H1 (cell line): ENCODE data around the gene STRN. TPM values are rescaled to one million over a fixed set of nuclear protein-coding genes. Genes with fewer than 3 reads are reported as not detected.

Source experiments
- CTCF ChIA-PET: fragments of 300-600 bp; sonication (Branson Sonifier 250); formaldehyde crosslinking; loops from one replicate; lab custom pipeline; 2021; ENCODE audit not compliant: partially characterized antibody; lab: Charles Lee
- POLR2A ChIA-PET: fragments of 300-600 bp; sonication (Branson Sonifier 250); formaldehyde crosslinking; loops from one replicate; lab custom pipeline; 2021; ENCODE audit warnings: inconsistent platforms; ENCODE audit not compliant: partially characterized antibody; lab: Charles Lee
- DNase-seq, 2 experiments: peaks; one replicate each; pipeline versions ENCODE4 v3.0.0 to v3.0.0-alpha.2; 2010 to 2022; ENCODE audit warnings: low spot score in 2 of 2, low read depth in 1 of 2, mixed read lengths in 1 of 2
- FAIRE-seq: peaks from 2 replicates; lab custom pipeline; 2011; peaks lifted over from hg19 to GRCh38; lab: Jason Lieb, UNC
- H2AFZ ChIP-seq: 2 replicates; pipeline ENCODE4 v1.8.1; 2012; ENCODE audit warnings: low read length, inconsistent platforms
- H2AK5ac ChIP-seq: 2 replicates; pipeline ENCODE4 v1.6.1; 2013; ENCODE audit warnings: low read depth, low read length
- H2BK120ac ChIP-seq: replicated peaks from 2 replicates; pipeline ENCODE3; 2013; ENCODE audit warnings: low read depth, low read length, inconsistent platforms
- H2BK12ac ChIP-seq: 2 replicates; pipeline ENCODE4 v1.6.1; 2013; ENCODE audit warnings: low read depth, low read length
- H2BK15ac ChIP-seq: 2 replicates; pipeline ENCODE4 v1.6.1; 2013; ENCODE audit warnings: low read length
- H2BK20ac ChIP-seq: 2 replicates; pipeline ENCODE4 v1.6.1; 2013; ENCODE audit warnings: low read length
- H2BK5ac ChIP-seq: 2 replicates; pipeline ENCODE4 v1.6.1; 2013; ENCODE audit warnings: low read depth, low read length
- H3K14ac ChIP-seq: 2 replicates; pipeline ENCODE4 v1.6.1; 2013; ENCODE audit warnings: inconsistent platforms; ENCODE audit not compliant: insufficient read length
- H3K18ac ChIP-seq: 2 replicates; pipeline ENCODE4 v1.6.1; 2013; ENCODE audit warnings: low read length; ENCODE audit errors: extremely low read depth
- H3K23ac ChIP-seq: 2 replicates; pipeline ENCODE4 v1.6.1; 2013; ENCODE audit warnings: inconsistent platforms; ENCODE audit not compliant: insufficient read length
- H3K23me2 ChIP-seq: 2 replicates; pipeline ENCODE4 v1.6.1; 2013; ENCODE audit warnings: low read depth, low read length
- H3K27ac ChIP-seq: 2 replicates; pipeline ENCODE4 v1.6.1; 2011; ENCODE audit warnings: low read depth, low read length, inconsistent platforms
- H3K27me3 ChIP-seq, 4 experiments: replicated peaks in 1 of 4; 1 replicate in 1 of 4; 2 replicates in 3 of 4; pipeline versions ENCODE4 v1.6.1 to v1.8.1; 2011 to 2013; ENCODE audit warnings: low read length in 3 of 4, mild to moderate bottlenecking in 3 of 4, inconsistent platforms in 2 of 4, mixed read lengths in 2 of 4, moderate library complexity in 1 of 4; ENCODE audit not compliant: control insufficient read depth in 3 of 4, insufficient read depth in 3 of 4; ENCODE audit errors: extremely low read depth in 1 of 4
- H3K36me3 ChIP-seq, 4 experiments: 2 replicates each; pipeline versions ENCODE4 v1.6.1 to v1.8.1; 2011 to 2013; ENCODE audit warnings: mild to moderate bottlenecking in 4 of 4, low read length in 3 of 4, moderate library complexity in 2 of 4, control low read depth in 1 of 4, inconsistent platforms in 1 of 4; ENCODE audit not compliant: insufficient read depth in 4 of 4, control insufficient read depth in 2 of 4
- H3K4ac ChIP-seq: replicated peaks from 2 replicates; pipeline ENCODE3; 2013; ENCODE audit warnings: low read length, low read depth, mixed read lengths, inconsistent platforms; ENCODE audit not compliant: insufficient read length
- H3K4me1 ChIP-seq, 4 experiments: replicated peaks in 1 of 4; 1 replicate in 1 of 4; 2 replicates in 3 of 4; pipeline versions ENCODE4 v1.6.1 to v1.8.1; 2011 to 2013; ENCODE audit warnings: low read length in 3 of 4, inconsistent platforms in 2 of 4, mixed read lengths in 1 of 4; ENCODE audit not compliant: insufficient read depth in 4 of 4, control insufficient read depth in 3 of 4
- H3K4me2 ChIP-seq, 2 experiments: 2 replicates each; pipeline versions ENCODE4 v1.6.1 to v1.8.1; 2011 to 2013; ENCODE audit warnings: low read depth in 2 of 2, low read length in 2 of 2, control low read depth in 1 of 2, inconsistent platforms in 1 of 2, mild to moderate bottlenecking in 1 of 2; ENCODE audit not compliant: insufficient read depth in 1 of 2
- H3K4me3 ChIP-seq, 4 experiments: fragments of 200-600, 300-600 bp in 1 of 4; sonication (generic), shearing (Covaris generic), sonication (Bioruptor Twin) in 1 of 4; 2 replicates each; pipeline versions ENCODE4 v1.5.1 to v1.8.1; 2011 to 2016; ENCODE audit warnings: low read length in 4 of 4, low read depth in 3 of 4, control low read depth in 2 of 4, inconsistent platforms in 2 of 4, mild to moderate bottlenecking in 2 of 4, mixed read lengths in 1 of 4, moderate library complexity in 1 of 4; ENCODE audit not compliant: insufficient read depth in 2 of 4; ENCODE audit errors: extremely low read depth in 1 of 4
- H3K56ac ChIP-seq: replicated peaks from 2 replicates; pipeline ENCODE3; 2013; ENCODE audit warnings: low read depth, mild to moderate bottlenecking, mixed read lengths, low read length, inconsistent platforms; ENCODE audit not compliant: insufficient read length
- H3K79me1 ChIP-seq: 2 replicates; pipeline ENCODE4 v1.6.1; 2013; ENCODE audit warnings: low read depth, low read length, control low read depth
- H3K79me2 ChIP-seq, 2 experiments: 2 replicates each; pipeline versions ENCODE4 v1.6.1 to v1.8.1; 2012 to 2013; ENCODE audit warnings: low read length in 2 of 2, mild to moderate bottlenecking in 2 of 2, inconsistent platforms in 1 of 2; ENCODE audit not compliant: insufficient read depth in 2 of 2, control insufficient read depth in 1 of 2
- H3K9ac ChIP-seq, 4 experiments: replicated peaks in 1 of 4; 1 replicate in 1 of 4; 2 replicates in 3 of 4; pipeline versions ENCODE4 v1.6.1 to v1.8.1; 2011 to 2013; ENCODE audit warnings: low read depth in 3 of 4, low read length in 3 of 4, control low read depth in 2 of 4, mild to moderate bottlenecking in 2 of 4, moderate library complexity in 2 of 4, inconsistent platforms in 1 of 4; ENCODE audit errors: extremely low read depth in 1 of 4
- H3K9me3 ChIP-seq, 2 experiments: 2 replicates each; pipeline versions ENCODE4 v1.6.1 to v1.8.1; 2012 to 2013; ENCODE audit warnings: mild to moderate bottlenecking in 2 of 2, moderate library complexity in 2 of 2, control low read depth in 1 of 2, inconsistent platforms in 1 of 2, low read depth in 1 of 2, low read length in 1 of 2, mixed read lengths in 1 of 2; ENCODE audit not compliant: insufficient read depth in 2 of 2
- H4K20me1 ChIP-seq, 2 experiments: replicated peaks in 1 of 2; 2 replicates each; pipeline versions ENCODE3 to v1.8.1; 2011 to 2013; ENCODE audit warnings: inconsistent platforms in 2 of 2, low read length in 2 of 2, mild to moderate bottlenecking in 1 of 2; ENCODE audit not compliant: insufficient read depth in 2 of 2, control insufficient read depth in 1 of 2
- H4K5ac ChIP-seq: 2 replicates; pipeline ENCODE4 v1.6.1; 2013; ENCODE audit warnings: low read length, low read depth, mixed read lengths, inconsistent platforms; ENCODE audit not compliant: insufficient read length
- H4K8ac ChIP-seq: 2 replicates; pipeline ENCODE4 v1.8.0; 2013; ENCODE audit warnings: mild to moderate bottlenecking, moderate library complexity, low read length, inconsistent platforms; ENCODE audit not compliant: insufficient read depth; ENCODE audit errors: extremely low read depth
- H4K91ac ChIP-seq: replicated peaks from 2 replicates; pipeline ENCODE3; 2013; ENCODE audit warnings: low read length, mixed read lengths, inconsistent platforms; ENCODE audit not compliant: insufficient read length
- CTCF ChIP-seq, 3 experiments: IDR thresholded peaks; 1 replicate in 2 of 3; 2 replicates in 1 of 3; pipeline versions ENCODE4 v1.5.1 to v1.6.1; 2011; ENCODE audit warnings: low read length in 3 of 3, mild to moderate bottlenecking in 3 of 3, inconsistent platforms in 2 of 3, low read depth in 1 of 3, moderate library complexity in 1 of 3; ENCODE audit not compliant: insufficient read depth in 1 of 3; ENCODE audit errors: control extremely low read depth in 1 of 3
- PHF8 ChIP-seq: fragments of 200-600 bp; sonication (generic); conservative IDR thresholded peaks from 2 replicates; pipeline ENCODE4 v1.7.1; 2012; ENCODE audit warnings: low read depth, mild to moderate bottlenecking, inconsistent platforms, low read length, moderate library complexity
- RBBP5 ChIP-seq: IDR thresholded peaks from 2 replicates; pipeline ENCODE4 v1.7.1; 2012; ENCODE audit warnings: low read depth, mild to moderate bottlenecking, inconsistent platforms, low read length, moderate library complexity, borderline replicate concordance
- SIN3A ChIP-seq, 2 experiments: IDR thresholded peaks in 1 of 2; conservative IDR thresholded peaks in 1 of 2; 2 replicates each; pipeline ENCODE4 v1.6.1; 2011 to 2012; ENCODE audit warnings: low read length in 2 of 2, improper control_type of control experiment in 1 of 2, low read depth in 1 of 2, mild to moderate bottlenecking in 1 of 2
- SP1 ChIP-seq: IDR thresholded peaks from 2 replicates; pipeline ENCODE4 v1.6.1; 2011; ENCODE audit warnings: low read depth, low read length
- TEAD4 ChIP-seq: IDR thresholded peaks from 2 replicates; pipeline ENCODE4 v1.6.1; 2012; ENCODE audit warnings: low read depth, low read length, inconsistent platforms, mixed read lengths
- WGBS, 2 experiments: shearing (Covaris generic) in 1 of 2; methylation state at CpG; one replicate each; pipeline versions ENCODE4 v1.1.6 to v1.1.7; 2013 to 2015; ENCODE audit warnings: low lambda C conversion rate in 2 of 2, mixed read lengths in 2 of 2, inconsistent platforms in 1 of 2, low coverage in 1 of 2, missing lambda C conversion rate in 1 of 2; ENCODE audit not compliant: insufficient replicate concordance in 2 of 2, insufficient coverage in 1 of 2, insufficient read length in 1 of 2; ENCODE audit errors: extremely low coverage in 1 of 2, missing lambda C conversion rate in 1 of 2; 5-methylcytosine and 5-hydroxymethylcytosine counted together
- polyA plus RNA-seq, 7 experiments: library from polyadenylated mRNA; depleted of rRNA in 3 of 7; stranded (reverse) in 5 of 7; unstranded in 2 of 7; fragments of >200 nt in 5 of 7; fragments of 200-250 nt in 2 of 7; gene quantifications; 1 replicate in 5 of 7; 2 replicates in 1 of 7; 4 replicates in 1 of 7; pipeline versions ENCODE4 v1.2.1 to v1.2.3, GENCODE V29; 2011 to 2013; ENCODE audit warnings: missing spikeins in 2 of 7, mixed read lengths in 2 of 7
- total RNA-seq: library from RNA; stranded (reverse); fragmentation: NEBNext Ultra II Directional; extraction: Animal tissue kit (Norgen Biotek cat#: 25700); gene quantifications from 2 replicates; pipeline ENCODE4 v1.2.1, GENCODE V29; 2021

The STRN gene
- total and polyA plus RNA-seq, 2 of the 8 experiments (the other 6 are each of a cell fraction or from before 2014, with no cell fraction given): 8.3 to 47.0 TPM

- WGBS, 2 experiments: 97% methylated on average over 7 of the region's 7 CpGs; no CpG with 5 or more reads in 1 of the 2 experiments
- no peak overlapping the region for H2BK120ac ChIP-seq
- no peak for FAIRE-seq
- H4K5ac ChIP-seq: no peak overlapping the region
- H3K56ac ChIP-seq: no peak overlapping the region
- peak in 1 of 2 experiments; percentile 32 for DNase-seq
- H3K14ac ChIP-seq: no peak overlapping the region
- no peak overlapping the region for H3K18ac ChIP-seq
- no peak overlapping the region for H3K23ac ChIP-seq
- 0 out of 2 replicates have a peak overlapping the region, but pooled peaks have one; percentile 9 for H2AFZ ChIP-seq
- no peak overlapping the region for H3K4me3 ChIP-seq
- no peak overlapping the region for H3K27ac ChIP-seq
- H3K27me3 ChIP-seq: no peaks in the 10 kb centered on the region; a peak in 1 of 7 replicates
- no peak overlapping the region for H4K8ac ChIP-seq
- no peak overlapping the region for H3K4me2 ChIP-seq
- H3K79me1 ChIP-seq: no peaks in the 10 kb centered on the region
- H3K4me1 ChIP-seq: peaks cover 3 to 6% (median 4%) of the 10 kb centered on the region in 4 experiments; a peak in 6 of 7 replicates
- no peaks in the 10 kb centered on the region; the same call in 1 of the 2 replicates for H3K23me2 ChIP-seq
- H2BK15ac ChIP-seq: no peak overlapping the region
- H3K4ac ChIP-seq: no peak overlapping the region
- no peaks in the 10 kb centered on the region for H3K79me2 ChIP-seq
- H2BK20ac ChIP-seq: peak overlapping the region; percentile 90; the same call in 1 of the 2 replicates
- no peak overlapping the region for H2BK5ac ChIP-seq
- no peak overlapping the region for H2AK5ac ChIP-seq
- H2BK12ac ChIP-seq: no peak overlapping the region
- H4K20me1 ChIP-seq: no peaks in the 10 kb centered on the region
- ChIA-PET CTCF (interaction anchor here (0.6 to 3.3 kb wide), 16 partner anchors 9 to 574 kb away, joined by 3 to 19 read pairs (median 4); no protein-coding TSS in a partner anchor), POLR2A (no interaction called here)
- H4K91ac ChIP-seq: no peak overlapping the region
- H3K9me3 ChIP-seq: no peaks in the 10 kb centered on the region
- no peaks in the 10 kb centered on the region for H3K36me3 ChIP-seq
- no peak overlapping the region for H3K9ac ChIP-seq
- TF ChIP-seq CTCF (IDR thresholded peaks at IDR 0.05; ENCODE audit: control extremely low read depth in 1 of 3, insufficient read depth in 1 of 3, low read depth in 1 of 3, low read length in 3 of 3) (no peak), SIN3A (conservative IDR thresholded peaks at IDR 0.05 in 1 of 2, IDR thresholded peaks at IDR 0.05 in 1 of 2; ENCODE audit: low read depth in 1 of 2, low read length in 2 of 2) (no peak), RBBP5 (no peak), PHF8 (no peak), SP1 (no peak), TEAD4 (no peak)
These were observed 145.3 kb downstream of the STRN start for GRCh38 chr2:36820942-36821605.
